DMS53 treated with DMSO at 0.1 percent for 48 hours (cell line): ENCODE results near the gene DNTT.

Experiments used
- DNase-seq: peaks from one replicate; lab custom pipeline; 2025; ENCODE audit not compliant: unreplicated experiment; lab: John Stamatoyannopoulos, UW

DNTT gene

GRCh38 chr10:96341219-96342182 is 37.3 kb downstream of the DNTT start:
- DNase-seq: peak; percentile 24

DNA sequence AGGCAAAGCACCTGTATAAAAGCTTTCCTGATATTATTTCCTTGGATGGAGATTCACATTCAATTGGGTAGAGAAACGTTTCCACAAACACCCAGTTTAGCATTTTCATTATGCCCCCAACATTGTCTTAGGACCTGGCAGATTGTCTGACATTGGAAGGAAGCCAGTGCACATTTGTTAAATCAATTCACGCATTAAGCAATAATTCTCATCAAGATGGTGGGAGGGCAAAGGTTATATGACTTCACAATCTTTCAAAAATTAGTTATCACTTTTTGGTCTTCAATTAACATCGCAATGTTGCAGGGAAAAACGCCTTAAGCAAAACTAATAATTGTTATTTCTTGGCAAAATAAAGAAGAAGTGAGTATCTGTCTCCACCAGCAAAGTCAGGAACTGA is 38.2 kb downstream of the DNTT start:
- DNase-seq: no peak

DNA sequence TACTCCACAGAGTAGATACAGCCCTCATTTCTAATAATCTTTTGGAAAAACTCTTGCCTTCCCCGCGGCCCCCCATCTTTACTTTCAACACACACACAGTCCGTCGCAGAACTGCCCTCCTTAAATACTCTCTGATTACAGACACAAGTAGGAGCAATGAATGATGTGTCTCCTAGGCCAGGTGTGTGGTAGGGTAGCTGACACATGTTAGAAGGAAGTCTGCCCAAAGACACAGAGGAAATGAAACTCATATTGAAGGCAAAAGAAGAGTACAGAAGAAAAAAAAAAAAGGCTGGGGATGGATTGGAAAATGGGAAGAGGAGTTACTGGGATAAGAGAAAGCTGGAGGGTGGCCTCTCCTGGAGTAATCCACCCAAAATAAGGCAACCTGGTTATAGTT is 39.9 kb downstream of the DNTT start:
- DNase-seq: no peak

DNA sequence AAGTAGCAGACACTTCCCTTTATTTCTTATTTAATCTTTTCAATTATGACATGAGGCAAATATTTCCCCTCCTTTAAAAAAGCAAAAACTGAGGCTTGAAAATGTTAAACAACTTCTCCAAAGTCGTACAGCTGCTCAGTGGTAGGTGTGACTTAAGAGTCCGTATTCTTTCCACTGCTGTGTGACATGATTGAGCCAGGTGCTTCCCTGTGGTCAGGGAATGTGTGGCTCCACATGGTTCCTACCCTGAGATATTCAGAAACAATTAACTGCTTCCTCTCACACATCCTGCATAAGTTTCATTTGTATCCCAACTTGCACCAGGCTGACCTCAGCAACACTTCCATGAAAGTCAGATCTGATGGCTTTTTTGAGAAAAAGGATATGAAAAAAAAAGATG is 41.0 kb downstream of the DNTT start:
- DNase-seq: no peak

- DNase-seq: no peak
Observed at GRCh38 chr10:96346295-96346694, 42.1 kb downstream of the DNTT start.

DNA sequence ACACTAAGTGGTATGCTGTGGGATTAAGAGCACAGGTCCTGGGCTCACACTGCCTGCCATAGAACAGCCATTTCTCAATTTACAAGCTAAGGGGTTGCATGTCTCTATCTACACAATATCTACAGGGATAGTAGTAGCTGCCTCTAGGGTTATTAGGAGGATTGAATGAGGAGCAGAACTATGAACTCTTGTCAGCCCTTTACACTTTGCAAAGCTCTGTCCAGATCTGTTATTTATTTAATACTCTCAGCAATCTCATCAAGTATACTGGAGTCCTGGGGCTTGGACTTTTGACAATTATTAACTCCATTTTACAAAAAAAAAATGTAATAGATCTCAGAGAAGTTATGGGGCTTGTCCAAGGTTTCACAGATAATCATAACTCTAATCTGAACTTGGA is 47.8 kb downstream of the DNTT start:
- DNase-seq: no peak

DNA sequence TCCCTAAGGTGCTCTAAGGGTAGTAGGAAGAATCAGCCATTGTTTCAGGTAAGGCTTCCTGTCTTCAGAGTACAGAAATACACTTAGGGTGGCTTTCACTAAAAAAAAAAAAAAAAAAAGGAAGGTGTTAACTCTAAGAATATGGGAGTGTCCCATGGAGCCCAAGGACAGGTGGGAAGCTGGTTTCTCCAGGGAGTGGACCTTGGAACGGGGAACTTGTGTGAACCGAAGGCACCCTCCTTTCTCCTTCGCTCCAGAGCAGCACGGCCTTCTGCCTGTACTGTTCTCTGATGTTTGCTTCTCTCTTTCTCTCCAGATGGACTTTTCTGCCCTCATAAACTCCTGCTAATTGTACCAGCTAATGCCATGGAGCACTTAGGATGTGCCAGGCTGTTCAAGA is 48.3 kb downstream of the DNTT start:
- no peak for DNase-seq

GRCh38 chr10:96357038-96357620 is 52.9 kb downstream of the DNTT start:
- DNase-seq: no peak

- DNase-seq: no peak
Observed at GRCh38 chr10:96358851-96359540, 54.8 kb downstream of the DNTT start, which contains the start of gene OPALIN. OPALIN (minus strand) TSS chr10:96359002; CDS start chr10:96358896, 106 bp downstream.

GRCh38 chr10:96359616-96360015 is 55.4 kb downstream of the DNTT start:
- no peak for DNase-seq

GRCh38 chr10:96360331-96360730 is 56.1 kb downstream of the DNTT start:
- DNase-seq: no peak

- DNase-seq: no peak
Observed at GRCh38 chr10:96360766-96361165, 56.5 kb downstream of the DNTT start.

DNA sequence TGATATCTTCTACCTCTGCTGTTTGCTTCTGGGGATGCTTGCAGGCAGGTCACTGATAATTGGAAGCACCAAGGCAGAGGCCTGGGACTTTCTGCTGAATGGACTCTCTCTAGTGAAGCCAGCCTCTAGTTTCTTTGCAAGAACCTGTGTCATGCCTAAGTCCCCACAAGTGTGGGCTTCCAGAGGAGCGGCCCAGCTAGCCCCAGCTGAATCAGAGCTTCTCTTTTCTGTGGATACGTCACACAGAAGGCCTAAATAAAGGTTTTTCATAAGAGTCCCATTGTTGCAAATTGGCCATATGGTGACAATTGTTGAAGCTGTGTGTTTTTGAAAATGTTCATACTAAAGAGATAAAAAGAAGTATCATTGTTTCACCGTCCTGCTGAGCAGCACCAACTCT is 61.3 kb downstream of the DNTT start:
- no peak for DNase-seq

DNA sequence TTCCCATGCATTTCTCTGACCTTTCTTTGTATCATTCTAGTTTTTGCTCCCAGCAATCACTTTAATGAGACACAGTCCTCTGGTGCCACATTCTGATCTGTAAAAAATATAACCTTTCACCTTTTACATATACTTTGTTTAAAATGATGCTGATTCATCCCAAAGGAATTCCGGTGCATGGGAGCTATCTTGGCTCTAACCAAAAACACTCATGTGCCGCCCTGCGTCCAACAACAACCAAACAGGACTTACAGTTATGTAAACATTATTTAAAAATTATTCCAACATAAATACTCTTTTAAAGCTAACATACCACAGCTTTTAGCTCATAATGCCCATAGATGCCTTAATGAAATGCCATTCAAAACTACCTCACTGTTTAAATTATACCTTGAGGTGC is 62.3 kb downstream of the DNTT start:
- no peak for DNase-seq

GRCh38 chr10:96367470-96367869 is 63.2 kb downstream of the DNTT start:
- no peak for DNase-seq

DNA sequence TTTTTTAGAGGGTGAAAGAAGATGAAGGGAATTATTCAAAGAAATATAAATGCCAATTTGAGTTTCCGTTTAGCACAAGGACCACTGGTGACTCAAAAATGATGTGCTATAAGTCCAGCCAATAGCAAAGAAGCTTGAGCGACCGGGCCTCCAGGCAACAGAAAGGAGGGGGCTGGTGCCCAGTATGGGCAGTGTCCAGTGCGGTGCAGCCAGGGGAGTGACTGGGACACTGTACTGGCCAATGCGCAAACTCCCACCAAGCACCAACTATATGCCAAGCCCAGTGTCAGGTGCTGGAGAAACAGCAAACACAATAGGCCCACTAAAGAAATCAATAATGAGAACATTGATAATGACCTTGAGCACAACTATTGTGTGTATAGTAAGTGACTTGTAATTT is 64.7 kb downstream of the DNTT start:
- no peak for DNase-seq

- DNase-seq: no peak
Observed at GRCh38 chr10:96369890-96370583, 65.8 kb downstream of the DNTT start.

DNA sequence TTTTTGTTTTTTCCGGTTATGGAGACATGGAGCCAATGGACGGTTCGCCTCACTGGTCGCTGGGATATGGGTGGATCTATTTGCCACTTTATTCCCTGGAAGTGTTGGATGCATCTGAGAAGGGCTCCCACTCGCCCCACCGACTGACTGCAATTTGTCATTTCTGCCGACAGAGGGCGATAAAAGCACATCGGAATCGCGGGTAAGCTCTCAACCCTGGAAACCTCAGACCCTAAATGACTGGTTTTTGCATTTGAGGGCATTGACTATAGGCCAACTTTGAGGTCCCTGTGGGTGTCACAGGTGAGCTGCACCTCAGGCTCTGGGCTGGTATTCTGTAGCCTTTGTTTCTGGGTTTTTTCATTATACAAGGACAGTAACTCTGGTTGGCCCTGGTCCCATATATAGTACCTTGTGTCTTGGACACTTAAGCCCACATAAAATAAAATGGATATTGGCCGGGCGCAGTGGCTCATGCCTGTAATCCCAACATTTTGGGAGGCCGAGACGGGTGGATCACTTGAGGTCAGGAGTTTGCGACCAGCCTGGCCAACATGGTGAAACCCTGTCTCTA is 66.4 kb downstream of the DNTT start:
- peak; percentile 46 for DNase-seq

GRCh38 chr10:96371356-96371755 is 67.1 kb downstream of the DNTT start:
- DNase-seq: no peak

GRCh38 chr10:96374004-96374403 is 69.8 kb downstream of the DNTT start:
- no peak for DNase-seq

- no peak for DNase-seq
Observed at GRCh38 chr10:96374639-96374984, 70.4 kb downstream of the DNTT start.
